ENCODE data around the gene SPATA2.
"Not testable (repeated sequence)": the region's sequence is repeated elsewhere in the genome, so short reads cannot be mapped to it uniquely, and the experiment has no call there.

SPATA2 gene, protein sequence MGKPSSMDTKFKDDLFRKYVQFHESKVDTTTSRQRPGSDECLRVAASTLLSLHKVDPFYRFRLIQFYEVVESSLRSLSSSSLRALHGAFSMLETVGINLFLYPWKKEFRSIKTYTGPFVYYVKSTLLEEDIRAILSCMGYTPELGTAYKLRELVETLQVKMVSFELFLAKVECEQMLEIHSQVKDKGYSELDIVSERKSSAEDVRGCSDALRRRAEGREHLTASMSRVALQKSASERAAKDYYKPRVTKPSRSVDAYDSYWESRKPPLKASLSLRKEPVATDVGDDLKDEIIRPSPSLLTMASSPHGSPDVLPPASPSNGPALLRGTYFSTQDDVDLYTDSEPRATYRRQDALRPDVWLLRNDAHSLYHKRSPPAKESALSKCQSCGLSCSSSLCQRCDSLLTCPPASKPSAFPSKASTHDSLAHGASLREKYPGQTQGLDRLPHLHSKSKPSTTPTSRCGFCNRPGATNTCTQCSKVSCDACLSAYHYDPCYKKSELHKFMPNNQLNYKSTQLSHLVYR

DNA sequence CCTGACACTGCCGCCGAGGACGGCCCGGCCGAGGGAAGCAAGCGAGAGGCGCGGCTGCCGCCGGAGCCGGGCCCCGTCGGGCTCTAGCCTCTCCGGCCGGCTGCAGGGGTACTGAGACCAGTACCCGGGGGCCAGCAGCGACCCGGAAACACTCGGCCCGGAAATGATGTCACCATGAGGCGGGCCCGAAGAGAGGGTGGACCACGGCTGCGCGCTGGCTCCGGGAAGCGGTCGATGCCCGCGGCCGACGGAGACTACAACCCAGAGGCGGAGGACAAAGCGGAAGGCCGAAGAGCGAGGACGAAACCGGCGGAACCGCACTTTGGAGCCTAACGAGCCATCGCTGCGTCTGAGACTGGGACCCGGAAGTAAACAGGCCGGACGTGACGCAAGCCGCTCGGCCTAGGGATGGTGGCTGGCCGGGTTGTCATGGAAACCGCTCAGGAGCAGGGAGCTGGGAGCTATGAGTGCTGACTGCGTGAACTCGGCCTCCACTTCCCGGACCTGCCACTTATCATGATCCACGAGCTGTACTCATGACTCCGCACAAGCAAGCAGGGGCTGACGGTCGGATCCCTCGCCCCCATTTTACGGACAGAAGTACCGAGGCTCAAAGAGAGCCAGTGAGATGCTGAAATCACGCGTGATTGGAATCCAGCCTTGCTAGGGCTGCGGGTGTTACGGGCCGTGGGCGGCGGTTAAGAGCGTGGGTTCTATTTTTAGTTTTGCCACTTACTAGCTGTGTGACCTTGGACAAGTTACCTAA lies at the start of gene SPATA2:
Gene SPATA2 (minus strand): TSS at position 150 of the 766 bp plus-strand sequence. CDS start 7,039 bp downstream, outside the sequence.
- DNase-seq, result peak; percentile 94

DNA sequence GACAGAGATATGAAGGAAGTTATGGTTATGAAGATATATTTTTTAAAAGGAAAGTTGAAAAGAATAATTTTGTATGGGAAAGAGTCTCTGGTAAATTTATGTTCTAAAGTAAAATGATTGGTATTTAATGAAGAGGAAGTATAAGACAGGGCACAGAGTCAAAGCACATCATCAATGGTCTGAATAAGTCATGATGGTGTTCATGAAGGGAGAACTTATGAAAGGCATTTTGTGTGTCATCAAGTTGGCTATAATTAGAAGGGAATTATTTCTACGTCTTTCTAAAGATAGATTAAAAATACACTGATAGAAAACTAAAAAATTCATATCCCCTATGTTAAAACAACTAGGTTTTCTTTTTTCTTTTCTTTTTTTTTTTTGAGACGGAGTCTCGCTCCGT lies 46.1 kb upstream of the SPATA2 start:
- DNase-seq, result no peak

DNA sequence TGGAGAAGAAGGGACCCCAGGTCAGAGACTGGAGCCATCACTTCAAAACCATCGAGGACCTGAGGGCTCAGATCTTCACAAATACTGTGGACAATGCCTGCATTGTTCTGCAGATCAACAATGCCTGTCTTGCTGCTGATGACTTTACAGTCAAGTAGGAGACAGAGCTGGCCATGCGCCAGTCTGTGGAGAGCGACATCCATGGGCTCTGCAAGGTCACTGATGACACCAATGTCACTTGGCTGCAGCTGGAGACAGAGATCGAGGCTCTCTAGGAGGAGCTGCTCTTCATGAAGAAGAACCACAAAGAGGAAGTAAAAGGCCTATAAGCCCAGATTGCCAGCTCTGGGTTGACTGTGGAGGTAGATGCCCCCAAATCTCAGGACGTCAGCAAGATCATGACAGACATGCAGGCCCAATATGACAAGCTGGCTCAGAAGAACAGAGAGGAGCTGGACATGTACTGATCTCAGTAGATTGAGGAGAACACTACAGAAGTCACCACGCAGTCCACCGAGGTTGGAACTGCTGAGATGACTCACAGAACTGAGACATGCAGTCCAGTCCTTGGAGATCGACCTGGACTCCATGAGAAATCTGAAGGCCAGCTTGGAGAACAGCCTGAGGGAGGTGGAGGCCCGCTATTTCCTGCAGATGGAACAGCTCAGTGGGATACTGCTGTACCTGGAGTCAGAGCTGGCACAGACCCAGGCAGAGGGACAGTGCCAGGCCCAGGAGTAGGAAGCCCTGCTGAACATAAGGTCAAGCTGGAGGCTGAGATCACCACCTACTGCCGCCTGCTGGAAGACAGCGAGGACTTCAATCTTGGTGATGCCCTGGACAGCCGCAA lies 42.0 kb upstream of the SPATA2 start:
- not testable (repeated sequence) for DNase-seq

DNA sequence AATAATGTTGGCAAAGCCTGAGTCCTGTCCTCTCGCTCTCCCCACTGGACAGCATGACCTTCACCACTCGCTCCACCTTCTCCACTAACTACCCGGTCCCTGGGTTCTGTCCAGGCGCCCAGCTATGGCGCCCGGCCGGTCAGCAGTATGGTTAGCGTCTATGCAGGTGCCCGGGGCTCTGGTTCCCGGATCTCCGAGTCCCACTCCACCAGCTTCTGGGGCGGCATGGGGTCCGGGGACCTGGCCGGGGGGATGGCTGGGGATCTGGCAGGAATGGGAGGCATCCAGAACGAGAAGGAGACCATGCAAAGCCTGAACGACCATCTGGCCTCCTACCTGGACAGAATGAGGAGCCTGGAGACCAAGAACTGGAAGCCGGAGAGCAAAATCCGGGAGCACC lies 41.4 kb upstream of the SPATA2 start:
- no peak for DNase-seq

DNA sequence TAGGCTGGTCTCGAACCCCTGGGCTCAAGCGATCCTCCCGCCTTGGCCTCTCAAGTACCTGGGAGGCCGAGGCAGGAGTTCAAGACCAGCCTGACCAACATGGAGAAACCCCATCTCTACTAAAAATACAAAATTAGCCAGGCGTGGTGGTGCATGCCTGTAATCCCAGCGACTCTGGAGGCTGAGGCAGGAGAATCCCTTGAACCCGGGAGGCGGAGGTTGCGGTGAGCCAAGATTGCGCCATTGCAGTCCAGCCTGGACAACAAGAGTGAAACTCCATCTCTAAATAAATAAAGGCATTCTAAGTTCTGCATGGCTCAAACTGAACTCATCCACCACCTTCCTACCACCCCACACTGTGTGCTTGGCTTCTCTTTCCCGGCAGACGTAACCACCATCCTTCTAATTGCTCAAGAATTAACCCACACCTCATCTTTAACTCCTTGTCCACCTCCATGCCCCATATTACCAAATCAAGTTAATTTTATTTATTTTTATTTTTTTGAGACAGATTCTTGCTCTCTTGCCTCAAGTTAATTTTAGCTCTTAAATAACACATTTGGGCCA lies 40.6 kb upstream of the SPATA2 start:
- not testable (repeated sequence) for DNase-seq

DNA sequence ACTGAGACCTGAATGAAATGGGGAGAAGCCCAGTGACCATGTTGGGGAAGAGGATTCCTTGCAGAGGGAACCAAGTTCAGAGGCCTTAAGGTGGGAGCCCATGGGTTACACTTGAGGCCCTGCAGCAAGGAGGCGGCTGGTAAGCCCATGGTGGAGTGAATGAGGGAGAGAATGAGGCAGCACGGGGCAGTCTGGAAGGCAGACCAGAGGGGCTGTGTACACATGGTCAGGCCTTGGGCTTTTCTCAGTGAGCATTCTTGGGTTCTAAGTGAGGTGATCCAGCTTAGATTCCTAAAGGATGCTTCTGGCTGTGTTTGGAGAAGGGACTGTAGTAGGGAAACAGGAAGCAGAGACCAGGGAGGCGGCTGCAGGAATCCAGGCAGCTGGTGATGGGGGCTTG lies 39.8 kb upstream of the SPATA2 start:
- DNase-seq, result no peak

DNA sequence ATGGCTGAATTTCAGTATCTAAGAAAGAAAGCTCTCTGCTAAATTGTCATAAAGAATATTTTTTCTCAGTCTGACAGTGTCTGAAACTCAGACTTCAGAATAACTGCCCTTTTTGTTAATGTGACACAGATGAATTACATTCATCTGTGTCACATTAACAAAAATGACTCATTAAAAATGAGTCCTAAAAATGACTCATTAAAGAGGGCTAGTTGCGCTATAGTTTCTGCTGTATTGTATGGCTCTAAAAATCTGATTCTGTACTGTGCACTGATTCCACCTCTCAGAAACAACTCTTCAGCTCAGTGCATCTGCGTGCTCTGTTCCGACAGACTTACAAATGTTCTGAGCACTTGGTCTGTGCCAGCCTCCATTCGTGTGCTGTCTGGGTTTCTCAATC lies 35.8 kb upstream of the SPATA2 start:
- DNase-seq, result no peak

DNA sequence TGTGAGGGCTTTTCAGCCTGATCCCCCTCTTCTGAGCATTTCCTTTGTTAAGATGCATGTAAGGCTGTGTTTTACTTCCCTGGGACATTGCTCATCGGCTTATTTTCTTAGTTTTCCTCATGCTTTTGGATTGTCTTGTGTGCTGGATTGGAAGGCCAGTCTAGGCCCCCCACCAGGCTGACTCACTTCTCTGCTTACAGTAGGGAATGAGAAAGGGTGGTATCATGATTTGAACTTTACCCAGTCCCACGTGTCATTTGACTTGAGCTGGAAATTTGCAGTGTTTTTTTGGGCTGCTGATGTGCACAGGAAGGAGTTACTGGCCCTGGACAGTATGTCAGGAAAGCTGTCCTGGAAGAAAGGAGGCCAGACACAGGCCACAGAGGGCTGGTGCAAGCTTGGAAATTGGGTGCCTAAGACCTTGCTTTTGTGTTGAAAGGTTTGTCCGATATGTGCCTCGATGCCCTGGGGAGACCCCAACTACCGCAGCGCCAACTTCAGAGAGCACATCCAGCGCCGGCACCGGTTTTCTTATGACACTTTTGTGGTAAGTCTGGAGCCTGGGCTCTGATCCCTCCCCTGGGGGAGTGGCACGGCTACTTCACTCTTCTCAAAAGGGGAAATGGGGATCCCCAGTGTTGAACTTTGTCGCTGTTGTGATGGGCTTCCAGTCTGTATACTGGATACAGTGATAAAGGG lies 33.6 kb upstream of the SPATA2 start:
- no peak for DNase-seq

DNA sequence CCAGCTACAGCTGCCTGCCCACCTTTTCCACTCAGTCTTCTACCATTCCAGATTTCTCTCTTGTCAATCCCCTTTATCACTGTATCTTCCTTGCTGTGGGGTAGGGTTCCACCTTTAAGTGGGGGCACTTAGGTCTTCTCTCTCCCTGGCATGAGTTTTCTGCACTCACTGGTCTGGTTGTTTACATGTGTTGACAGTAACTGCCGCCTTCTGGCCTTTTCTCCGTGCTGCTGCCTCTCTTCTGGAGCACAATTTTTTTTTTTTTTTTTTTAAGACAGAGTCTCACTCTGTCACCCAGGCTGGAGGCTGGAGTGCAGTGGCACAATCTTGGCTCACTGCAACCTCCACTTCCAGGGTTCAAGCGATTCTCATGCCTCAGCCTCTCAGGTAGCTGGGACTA lies 32.8 kb upstream of the SPATA2 start:
- no peak for DNase-seq

DNA sequence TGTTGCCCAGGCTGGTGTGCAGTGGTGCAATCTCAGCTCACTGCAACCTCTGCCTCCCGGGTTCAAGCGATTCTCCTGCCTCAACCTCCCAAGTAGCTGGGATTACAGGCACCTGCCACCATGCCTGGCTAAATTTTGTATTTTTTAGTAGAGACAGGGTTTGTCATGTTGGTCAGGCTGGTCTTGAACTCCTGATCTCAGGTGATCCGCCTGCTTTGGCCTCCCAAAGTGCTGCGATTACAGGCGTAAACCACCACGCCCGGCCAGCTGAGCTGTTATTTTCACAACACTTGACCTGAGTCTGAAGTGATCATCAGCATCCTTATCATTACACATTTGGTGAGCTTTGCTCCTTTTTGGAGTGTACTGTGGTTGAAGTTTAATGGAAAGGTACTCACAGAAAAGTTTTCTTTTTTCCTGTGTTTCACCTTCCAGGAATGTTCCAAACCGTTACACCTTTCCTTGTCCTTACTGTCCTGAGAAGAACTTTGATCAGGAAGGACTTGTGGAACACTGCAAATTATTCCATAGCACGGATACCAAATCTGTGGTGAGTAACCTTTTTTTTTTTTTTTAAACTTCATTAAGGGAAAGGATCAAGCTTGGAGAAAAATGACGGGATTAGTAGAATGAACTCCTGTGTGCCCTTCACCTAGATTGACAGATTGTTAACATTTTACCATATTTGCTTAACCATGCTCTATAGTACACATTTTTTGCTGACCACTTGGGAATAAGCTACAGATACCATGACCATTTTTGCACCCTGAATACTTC lies 30.6 kb upstream of the SPATA2 start:
- no peak for DNase-seq

DNA sequence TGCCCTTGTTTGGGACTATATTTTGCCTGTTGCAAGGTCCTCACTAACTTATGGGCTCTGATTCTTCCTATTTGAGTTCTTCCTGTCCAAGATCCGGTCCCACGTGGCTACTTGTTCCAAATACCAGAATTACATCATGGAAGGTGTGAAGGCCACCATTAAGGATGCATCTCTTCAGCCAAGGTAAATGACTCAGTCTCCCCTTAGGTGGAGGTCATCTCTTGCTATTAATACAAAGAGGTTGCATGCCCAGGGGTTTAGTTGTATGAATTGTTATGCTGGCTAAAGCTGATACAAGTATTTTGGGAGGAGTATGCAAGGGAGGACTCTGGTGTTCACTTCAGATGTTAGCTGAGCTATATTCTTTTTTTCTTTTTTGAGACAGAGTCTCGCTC lies 30.0 kb upstream of the SPATA2 start:
- DNase-seq, result no peak

DNA sequence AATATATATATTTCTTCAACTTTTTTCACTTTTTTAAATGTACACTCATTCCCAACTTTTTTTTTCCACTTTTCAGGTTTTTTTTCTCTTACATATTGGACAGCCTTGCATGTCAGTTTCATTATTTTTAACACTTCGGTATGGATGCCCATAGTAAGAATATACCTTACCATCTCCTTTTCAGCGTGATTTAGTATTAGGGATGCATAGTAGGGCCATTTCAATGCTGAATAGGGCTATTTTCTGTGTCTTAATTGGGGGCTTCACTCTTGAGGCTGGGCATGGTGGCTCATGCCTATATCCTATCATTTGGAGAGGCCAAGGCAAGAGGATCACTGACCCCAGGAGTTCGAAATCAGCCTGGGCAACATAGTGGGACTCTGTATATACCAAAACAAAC lies 27.6 kb upstream of the SPATA2 start:
- DNase-seq, result no peak

DNA sequence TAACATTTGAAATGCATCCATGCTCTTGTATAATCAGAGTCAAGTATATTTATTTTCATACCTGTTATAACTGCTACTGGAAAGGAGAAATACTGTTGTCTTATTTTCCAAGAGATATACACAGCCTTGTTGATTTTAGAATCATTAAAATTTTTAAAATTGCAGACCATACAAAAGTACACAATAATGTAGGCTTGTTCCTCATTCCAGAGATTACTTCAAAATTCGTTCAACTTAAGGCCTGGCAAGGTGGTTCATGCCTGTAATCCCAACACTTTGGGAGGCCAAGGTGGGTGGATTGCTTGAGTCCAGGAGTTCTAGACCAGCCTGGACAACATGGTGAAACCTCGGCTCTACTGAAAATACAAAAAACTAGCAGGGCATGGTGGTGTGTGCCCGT lies 27.0 kb upstream of the SPATA2 start:
- no peak for DNase-seq

DNA sequence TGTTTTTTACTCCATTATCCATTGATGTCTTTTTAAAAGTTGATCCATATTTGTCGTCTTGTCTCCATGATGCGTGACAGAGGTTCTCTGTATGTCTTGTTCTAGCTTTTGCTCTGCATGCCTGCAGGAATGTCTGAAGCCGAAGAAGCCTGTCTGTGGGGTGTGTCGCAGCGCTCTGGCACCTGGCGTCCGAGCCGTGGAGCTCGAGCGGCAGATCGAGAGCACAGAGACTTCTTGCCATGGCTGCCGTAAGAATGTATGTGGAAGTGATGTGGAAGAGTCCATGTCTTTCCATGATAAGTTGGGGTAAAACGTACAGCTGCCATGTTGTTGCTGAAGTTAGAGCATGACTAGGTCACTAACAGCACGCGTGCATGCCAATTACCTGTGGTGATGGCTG lies 26.1 kb upstream of the SPATA2 start:
- DNase-seq, result no peak

DNA sequence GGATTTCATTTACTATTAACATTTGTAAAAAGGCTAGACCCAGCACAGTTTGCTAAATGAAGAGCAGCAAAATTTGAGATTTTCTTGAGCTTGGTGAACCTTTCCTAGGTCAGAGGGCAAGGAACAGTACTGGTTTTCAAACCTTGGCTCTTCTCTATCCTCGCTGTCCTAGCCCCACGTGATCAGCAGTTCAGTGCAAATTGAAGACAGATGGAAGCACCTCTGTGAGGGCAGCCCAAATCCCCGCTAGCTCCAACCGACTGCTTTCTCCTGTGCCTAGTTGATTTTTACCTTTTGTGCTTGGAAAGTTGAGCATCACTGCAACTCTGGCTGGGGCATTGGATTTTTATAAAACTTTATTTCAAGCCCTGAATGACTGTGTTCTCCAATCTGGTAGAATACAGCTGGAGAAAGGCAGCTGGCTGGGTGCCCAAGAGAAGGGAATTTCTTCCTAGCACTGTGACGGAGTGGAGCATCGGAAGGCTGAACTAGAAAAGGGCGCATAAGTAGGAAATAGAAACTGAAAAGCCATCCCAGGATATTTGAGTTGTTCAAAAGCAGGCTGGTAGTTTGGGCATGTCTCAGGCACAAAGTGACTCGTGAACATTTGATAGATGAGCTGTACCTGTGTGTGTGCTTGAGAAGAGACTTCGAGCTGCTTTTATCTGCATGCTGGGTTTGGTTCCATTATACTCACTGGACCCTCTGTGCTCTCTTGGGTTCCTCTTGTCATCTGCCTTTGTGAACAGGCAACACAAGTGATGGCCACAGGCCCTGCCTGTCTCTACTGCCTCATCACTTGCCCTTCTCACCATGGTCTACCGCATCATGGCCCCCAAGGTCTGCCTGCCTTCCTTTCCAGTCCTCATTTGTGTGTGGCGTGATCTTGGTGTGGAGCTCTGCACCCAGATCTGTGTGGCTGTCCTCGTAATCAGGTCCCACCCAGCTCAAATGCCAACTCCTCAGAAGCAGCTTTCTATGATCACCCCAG lies 23.1 kb upstream of the SPATA2 start:
- no peak for DNase-seq

DNA sequence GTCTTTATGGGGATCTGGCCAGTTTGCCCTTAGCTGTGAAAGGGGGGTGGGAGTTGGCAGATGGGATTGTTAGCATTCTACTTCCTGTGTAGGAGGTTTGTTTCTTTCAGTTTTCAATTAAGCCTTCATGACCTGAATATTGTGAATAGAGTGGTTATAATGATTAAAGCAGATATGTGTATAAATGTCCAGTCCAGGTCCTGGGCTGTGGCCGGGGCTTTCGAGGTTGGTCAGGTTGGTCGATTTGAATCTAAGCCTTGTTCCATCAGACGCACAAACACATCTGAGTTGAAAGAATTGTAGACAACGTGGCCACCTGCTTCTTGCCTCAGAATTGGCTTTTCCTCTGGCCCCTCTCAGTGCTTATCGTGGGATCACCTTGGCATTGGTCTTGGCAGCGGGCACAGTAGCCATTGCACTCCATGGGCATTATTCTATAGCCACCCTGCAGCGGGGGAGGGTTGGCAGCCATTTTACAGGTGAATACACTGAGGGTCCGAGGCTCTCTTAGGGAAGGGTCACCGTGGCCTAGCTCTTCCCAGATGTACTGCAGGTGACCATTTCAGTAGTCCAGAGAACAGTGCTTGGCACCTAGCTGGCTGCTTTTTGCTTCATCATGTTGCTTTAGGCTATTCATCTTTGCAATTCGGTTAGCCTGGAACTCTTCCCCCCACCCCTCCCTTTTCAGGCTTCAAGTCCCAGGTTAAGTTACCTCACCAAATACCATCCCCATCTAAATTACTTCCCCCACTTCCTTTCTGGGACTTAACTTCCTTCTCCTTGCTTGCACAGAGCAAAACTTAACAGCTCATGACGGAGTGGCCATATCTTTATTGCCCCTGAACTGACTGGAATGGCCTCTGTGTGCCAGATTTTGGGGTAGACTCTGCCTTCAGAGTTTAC lies 21.9 kb upstream of the SPATA2 start:
- DNase-seq, result peak; percentile 31

DNA sequence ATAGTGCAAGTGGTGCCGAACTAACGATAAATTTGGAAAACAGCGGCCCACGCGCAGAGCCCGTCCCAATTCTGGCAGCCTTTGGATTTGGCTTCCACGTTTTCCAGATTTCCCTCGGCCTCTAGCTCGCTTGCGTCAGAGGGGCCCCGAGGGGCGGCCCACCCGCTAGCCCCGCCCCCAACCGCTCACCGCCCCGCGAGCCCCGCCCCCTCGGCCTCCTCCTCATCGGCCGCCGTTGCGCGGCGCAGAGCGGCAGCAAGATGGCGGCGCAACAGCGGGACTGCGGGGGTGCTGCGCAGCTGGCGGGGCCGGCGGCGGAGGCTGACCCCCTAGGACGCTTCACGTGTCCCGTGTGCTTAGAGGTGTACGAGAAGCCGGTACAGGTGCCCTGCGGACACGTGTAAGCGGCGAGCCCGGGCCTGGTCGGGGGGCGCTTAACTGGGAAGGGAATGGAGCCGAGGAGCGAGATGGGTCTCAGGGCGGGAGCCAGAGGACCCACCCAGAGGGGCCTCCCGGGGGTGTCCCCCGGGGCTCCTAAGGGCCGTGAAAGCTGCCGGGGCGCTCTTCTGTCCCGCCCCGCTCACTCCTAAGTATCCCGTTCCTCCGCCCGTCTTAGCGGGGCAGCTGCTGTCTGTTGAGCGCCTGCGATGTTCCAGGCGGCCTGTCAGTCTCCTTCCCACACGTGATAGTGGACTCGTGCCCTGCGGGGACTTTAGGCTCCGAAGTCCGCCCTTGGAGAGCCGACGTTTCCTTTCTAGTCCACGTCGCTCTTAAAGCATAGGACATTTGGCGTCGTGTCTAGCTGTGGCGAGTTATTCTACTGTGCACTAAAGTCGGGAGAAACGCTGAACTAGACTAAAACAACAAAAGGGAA lies 21.1 kb upstream of the SPATA2 start, which contains the start of gene RNF114:
Gene RNF114 (plus strand): TSS at position 245 of the 874 bp plus-strand sequence. CDS start 16 bp downstream, at position 261.
- peak; percentile 93 for DNase-seq

DNA sequence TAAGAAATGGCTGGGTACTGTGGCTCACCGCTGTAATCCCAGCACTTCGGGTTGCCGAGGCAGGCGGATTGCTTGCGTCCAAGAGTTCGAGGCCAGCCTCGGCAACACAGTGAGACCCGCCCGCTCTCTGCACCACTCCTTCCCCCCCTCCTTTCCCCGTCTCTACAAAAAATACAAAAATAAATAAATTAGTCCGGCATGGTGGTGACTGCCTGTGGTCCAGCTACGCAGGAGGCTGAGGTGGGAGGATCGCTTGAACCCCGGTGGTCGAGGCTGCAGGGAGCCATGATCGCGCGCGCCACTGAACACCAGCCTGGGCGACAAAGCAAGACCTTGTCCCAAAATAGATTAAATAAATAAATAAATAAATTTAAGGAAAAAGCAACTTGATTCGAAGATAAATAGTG lies 20.4 kb upstream of the SPATA2 start:
- no peak for DNase-seq

Data from CD4-positive, alpha-beta T cell treated with Interleukin-21 for 1 hour (primary cell).